HepG2 (cell line): Measurements from ENCODE around the gene BEAN1. TPM values are rescaled to one million over a fixed set of nuclear protein-coding genes. Genes with fewer than 3 reads are reported as not detected.

Experiments used
- ARNT ChIP-seq: fragments of 450-650 bp; IDR thresholded peaks from 2 replicates; pipeline ENCODE4 v1.6.1; 2017
- ARNTL ChIP-seq: sonication (generic); formaldehyde crosslinking; IDR thresholded peaks from 2 replicates; pipeline ENCODE4 v1.4.0; 2020; ENCODE audit warnings: mild to moderate bottlenecking, missing genetic modification reagents
- GPN1 ChIP-seq: sonication (generic); formaldehyde crosslinking; IDR thresholded peaks from 2 replicates; pipeline ENCODE4 v1.5.1; 2020; ENCODE audit warnings: missing genetic modification reagents, borderline replicate concordance
- HOXA5 ChIP-seq: sonication (generic); formaldehyde crosslinking; IDR thresholded peaks from 2 replicates; pipeline ENCODE4 v1.4.0; 2020; ENCODE audit warnings: missing genetic modification reagents
- HOXD1 ChIP-seq: sonication (generic); formaldehyde crosslinking; IDR thresholded peaks from 2 replicates; pipeline ENCODE4 v1.5.0; 2020; ENCODE audit warnings: missing genetic modification reagents
- JUNB ChIP-seq: sonication (generic); formaldehyde crosslinking; IDR thresholded peaks from 2 replicates; pipeline ENCODE4 v1.8.0; 2022; ENCODE audit warnings: missing genetic modification reagents, mild to moderate bottlenecking, borderline replicate concordance
- LCORL ChIP-seq, 2 experiments: fragments of 450-650 bp in 1 of 2; sonication (generic) in 1 of 2; formaldehyde crosslinking in 1 of 2; IDR thresholded peaks; 2 replicates each; pipeline versions ENCODE4 v1.5.0 to v1.6.1; 2017 to 2020; ENCODE audit warnings: antibody characterized with exemption in 1 of 2, missing genetic modification reagents in 1 of 2
- MXI1 ChIP-seq: IDR thresholded peaks from 3 replicates; pipeline ENCODE4 v1.6.1; 2012; ENCODE audit warnings: low read depth, low read length, inconsistent platforms, borderline replicate concordance
- MYNN ChIP-seq: sonication (generic); formaldehyde crosslinking; IDR thresholded peaks from 2 replicates; pipeline ENCODE4 v1.4.0; 2020; ENCODE audit warnings: mild to moderate bottlenecking, low read depth, missing genetic modification reagents
- NR2F2 ChIP-seq: IDR thresholded peaks from 2 replicates; pipeline ENCODE4 v1.6.1; 2012; ENCODE audit warnings: low read depth, inconsistent platforms, borderline replicate concordance
- POGZ ChIP-seq: sonication (generic); formaldehyde crosslinking; IDR thresholded peaks from 2 replicates; pipeline ENCODE4 v1.4.0; 2020; ENCODE audit warnings: mild to moderate bottlenecking, missing genetic modification reagents
- RFX3 ChIP-seq: IDR thresholded peaks from 2 replicates; pipeline ENCODE4 v1.6.1; 2016; ENCODE audit warnings: missing biosample characterization, missing genetic modification reagents
- ZNF160 ChIP-seq: sonication (generic); formaldehyde crosslinking; IDR thresholded peaks from 2 replicates; pipeline ENCODE4 v1.8.0; 2022; ENCODE audit warnings: mild to moderate bottlenecking, inconsistent platforms, missing genetic modification reagents
- ZNF431 ChIP-seq: sonication (generic); formaldehyde crosslinking; IDR thresholded peaks from 2 replicates; pipeline ENCODE4 v1.9.0; 2022; ENCODE audit warnings: missing genetic modification reagents, low read depth, mild to moderate bottlenecking, borderline replicate concordance
- ZNF549 ChIP-seq: sonication (generic); formaldehyde crosslinking; IDR thresholded peaks from 2 replicates; pipeline ENCODE4 v1.5.0; 2020; ENCODE audit warnings: missing genetic modification reagents
- ZNF589 ChIP-seq: sonication (generic); formaldehyde crosslinking; conservative IDR thresholded peaks from 2 replicates; pipeline ENCODE4 v1.8.0; 2022; ENCODE audit warnings: mild to moderate bottlenecking, moderate library complexity, missing genetic modification reagents
- ZNF790 ChIP-seq: sonication (generic); formaldehyde crosslinking; IDR thresholded peaks from 2 replicates; pipeline ENCODE4 v1.8.0; 2022; ENCODE audit warnings: missing genetic modification reagents, mild to moderate bottlenecking, borderline replicate concordance
- ZNF879 ChIP-seq: sonication (generic); formaldehyde crosslinking; IDR thresholded peaks from 2 replicates; pipeline ENCODE4 v1.8.1; 2023; ENCODE audit warnings: missing genetic modification reagents
- ZSCAN29 ChIP-seq: sonication (generic); formaldehyde crosslinking; conservative IDR thresholded peaks from 2 replicates; pipeline ENCODE4 v1.4.0; 2020; ENCODE audit warnings: mild to moderate bottlenecking, missing genetic modification reagents
- polyA plus RNA-seq, 8 experiments: library from polyadenylated mRNA; depleted of rRNA in 3 of 8; stranded (reverse) in 7 of 8; unstranded in 1 of 8; fragments of >200 nt; fragmentation: Illumina TruSeq in 4 of 8; extraction: Trizol in 4 of 8; gene quantifications; 2 replicates each; pipeline versions ENCODE4 v1.2.1 to v1.2.3, GENCODE V29; 2011 to 2016; ENCODE audit warnings: low read depth in 4 of 8, missing spikeins in 1 of 8, mixed read lengths in 1 of 8; ENCODE audit not compliant: insufficient read depth in 1 of 8
- total RNA-seq, 5 experiments: library from RNA; depleted of rRNA; stranded (reverse); fragments of >200 nt; fragmentation: Illumina TruSeq; extraction: Trizol; gene quantifications; 2 replicates each; pipeline ENCODE4 v1.2.3, GENCODE V29; 2016; ENCODE audit warnings: low read depth in 1 of 5
- TF ChIP-seq, protein P1 (sequence below): sonication (generic); formaldehyde crosslinking; IDR thresholded peaks from 2 replicates; pipeline ENCODE4 v1.4.0; 2020; ENCODE audit warnings: missing genetic modification reagents, borderline replicate concordance
- TF ChIP-seq, protein P2 (sequence below): sonication (generic); formaldehyde crosslinking; IDR thresholded peaks from 2 replicates; pipeline ENCODE4 v1.8.1; 2023; ENCODE audit warnings: missing genetic modification reagents, mild to moderate bottlenecking, borderline replicate concordance
- TF ChIP-seq, protein P3 (sequence below): sonication (generic); formaldehyde crosslinking; IDR thresholded peaks from 2 replicates; pipeline ENCODE4 v1.5.0; 2020; ENCODE audit warnings: missing genetic modification reagents, mild to moderate bottlenecking, borderline replicate concordance
- TF ChIP-seq, protein P4 (sequence below): sonication (generic); formaldehyde crosslinking; IDR thresholded peaks from 2 replicates; pipeline ENCODE4 v1.8.0; 2022; ENCODE audit warnings: mild to moderate bottlenecking, missing genetic modification reagents
- TF ChIP-seq, protein P5 (sequence below): sonication (generic); formaldehyde crosslinking; IDR thresholded peaks from 2 replicates; pipeline ENCODE4 v1.4.0; 2020; ENCODE audit warnings: missing genetic modification reagents

The BEAN1 gene
- total and polyA plus RNA-seq, 2 of the 13 experiments (the other 11 are each of a cell fraction or from before 2014, with no cell fraction given): 0.53 to 1.4 TPM

DNA sequence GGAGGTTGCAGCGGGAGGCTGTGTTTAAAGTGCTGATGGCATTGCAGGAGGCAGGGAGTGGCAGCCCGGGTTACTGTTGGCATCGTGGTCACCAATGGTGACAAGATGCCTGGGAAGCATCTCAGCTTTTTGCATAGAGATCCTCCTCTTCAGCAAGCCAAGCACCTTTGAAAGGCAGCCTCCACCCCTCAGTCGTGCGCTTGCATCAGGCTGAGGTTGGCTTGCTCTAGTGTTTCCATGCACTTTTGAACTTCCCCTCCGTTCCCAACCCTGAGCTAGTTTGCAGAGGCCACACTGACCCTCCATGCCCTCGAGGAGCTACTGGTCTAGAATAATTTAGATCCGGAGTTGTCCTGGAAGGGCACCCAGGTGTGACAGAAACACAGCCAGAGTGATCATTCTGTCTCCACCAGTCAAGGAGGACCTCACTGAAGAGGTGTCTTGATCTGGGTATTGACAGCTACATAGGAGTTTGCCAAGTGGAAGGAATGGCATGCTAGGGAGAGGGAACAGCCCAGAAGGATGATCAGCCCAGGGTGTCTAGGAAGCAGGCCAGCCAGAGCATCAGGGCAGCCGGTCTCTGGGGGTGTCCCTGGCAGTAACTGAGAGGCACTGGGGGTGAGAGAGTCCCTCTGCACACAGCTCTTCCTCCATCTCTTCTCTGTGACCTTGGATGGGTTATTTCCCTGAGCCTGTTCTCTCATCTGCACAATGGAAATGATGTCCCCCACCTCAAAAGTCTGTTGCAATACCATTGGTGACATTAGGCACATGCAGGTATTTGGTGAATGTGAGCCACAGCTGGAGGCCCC, 7.7 kb downstream of the BEAN1 start (continued):
- TF ChIP-seq LCORL (IDR thresholded peaks at IDR 0.05) (no peak), LCORL (CRISPR knock-in tag; IDR thresholded peaks at IDR 0.05) (peak; percentile 67; the same call in 1 of the 2 replicates), ZNF431 (CRISPR knock-in tag) (no peak), RFX3 (CRISPR knock-in tag) (no peak), ARNTL (CRISPR knock-in tag) (no peak), GPN1 (CRISPR knock-in tag) (no peak), HOXD1 (CRISPR knock-in tag) (no peak), ZSCAN29 (CRISPR knock-in tag) (0 out of 2 replicates have a peak, but pooled peaks have one; percentile 58), POGZ (no peak), MXI1 (no peak), NR2F2 (0 out of 2 replicates have a peak, but pooled peaks have one; percentile 38), ZNF549 (CRISPR knock-in tag) (no peak), ARNT (no peak), ZNF790 (CRISPR knock-in tag) (no peak), ZNF879 (no peak), ZNF589 (CRISPR knock-in tag) (no peak), HOXA5 (CRISPR knock-in tag) (no peak), MYNN (CRISPR knock-in tag) (no peak), JUNB (CRISPR knock-in tag) (no peak), ZNF160 (CRISPR knock-in tag) (no peak)
- TF ChIP-seq, protein P1, sequence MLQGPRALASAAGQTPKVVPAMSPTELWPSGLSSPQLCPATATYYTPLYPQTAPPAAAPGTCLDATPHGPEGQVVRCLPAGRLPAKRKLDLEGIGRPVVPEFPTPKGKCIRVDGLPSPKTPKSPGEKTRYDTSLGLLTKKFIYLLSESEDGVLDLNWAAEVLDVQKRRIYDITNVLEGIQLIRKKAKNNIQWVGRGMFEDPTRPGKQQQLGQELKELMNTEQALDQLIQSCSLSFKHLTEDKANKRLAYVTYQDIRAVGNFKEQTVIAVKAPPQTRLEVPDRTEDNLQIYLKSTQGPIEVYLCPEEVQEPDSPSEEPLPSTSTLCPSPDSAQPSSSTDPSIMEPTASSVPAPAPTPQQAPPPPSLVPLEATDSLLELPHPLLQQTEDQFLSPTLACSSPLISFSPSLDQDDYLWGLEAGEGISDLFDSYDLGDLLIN (CRISPR knock-in tag): no peak
- TF ChIP-seq, protein P2, sequence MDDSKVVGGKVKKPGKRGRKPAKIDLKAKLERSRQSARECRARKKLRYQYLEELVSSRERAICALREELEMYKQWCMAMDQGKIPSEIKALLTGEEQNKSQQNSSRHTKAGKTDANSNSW (CRISPR knock-in tag): no peak
- TF ChIP-seq, protein P3, sequence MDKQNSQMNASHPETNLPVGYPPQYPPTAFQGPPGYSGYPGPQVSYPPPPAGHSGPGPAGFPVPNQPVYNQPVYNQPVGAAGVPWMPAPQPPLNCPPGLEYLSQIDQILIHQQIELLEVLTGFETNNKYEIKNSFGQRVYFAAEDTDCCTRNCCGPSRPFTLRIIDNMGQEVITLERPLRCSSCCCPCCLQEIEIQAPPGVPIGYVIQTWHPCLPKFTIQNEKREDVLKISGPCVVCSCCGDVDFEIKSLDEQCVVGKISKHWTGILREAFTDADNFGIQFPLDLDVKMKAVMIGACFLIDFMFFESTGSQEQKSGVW (CRISPR knock-in tag): no peak
- TF ChIP-seq, protein P4, sequence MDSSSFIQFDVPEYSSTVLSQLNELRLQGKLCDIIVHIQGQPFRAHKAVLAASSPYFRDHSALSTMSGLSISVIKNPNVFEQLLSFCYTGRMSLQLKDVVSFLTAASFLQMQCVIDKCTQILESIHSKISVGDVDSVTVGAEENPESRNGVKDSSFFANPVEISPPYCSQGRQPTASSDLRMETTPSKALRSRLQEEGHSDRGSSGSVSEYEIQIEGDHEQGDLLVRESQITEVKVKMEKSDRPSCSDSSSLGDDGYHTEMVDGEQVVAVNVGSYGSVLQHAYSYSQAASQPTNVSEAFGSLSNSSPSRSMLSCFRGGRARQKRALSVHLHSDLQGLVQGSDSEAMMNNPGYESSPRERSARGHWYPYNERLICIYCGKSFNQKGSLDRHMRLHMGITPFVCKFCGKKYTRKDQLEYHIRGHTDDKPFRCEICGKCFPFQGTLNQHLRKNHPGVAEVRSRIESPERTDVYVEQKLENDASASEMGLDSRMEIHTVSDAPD: peak; percentile 92
- TF ChIP-seq, protein P5, sequence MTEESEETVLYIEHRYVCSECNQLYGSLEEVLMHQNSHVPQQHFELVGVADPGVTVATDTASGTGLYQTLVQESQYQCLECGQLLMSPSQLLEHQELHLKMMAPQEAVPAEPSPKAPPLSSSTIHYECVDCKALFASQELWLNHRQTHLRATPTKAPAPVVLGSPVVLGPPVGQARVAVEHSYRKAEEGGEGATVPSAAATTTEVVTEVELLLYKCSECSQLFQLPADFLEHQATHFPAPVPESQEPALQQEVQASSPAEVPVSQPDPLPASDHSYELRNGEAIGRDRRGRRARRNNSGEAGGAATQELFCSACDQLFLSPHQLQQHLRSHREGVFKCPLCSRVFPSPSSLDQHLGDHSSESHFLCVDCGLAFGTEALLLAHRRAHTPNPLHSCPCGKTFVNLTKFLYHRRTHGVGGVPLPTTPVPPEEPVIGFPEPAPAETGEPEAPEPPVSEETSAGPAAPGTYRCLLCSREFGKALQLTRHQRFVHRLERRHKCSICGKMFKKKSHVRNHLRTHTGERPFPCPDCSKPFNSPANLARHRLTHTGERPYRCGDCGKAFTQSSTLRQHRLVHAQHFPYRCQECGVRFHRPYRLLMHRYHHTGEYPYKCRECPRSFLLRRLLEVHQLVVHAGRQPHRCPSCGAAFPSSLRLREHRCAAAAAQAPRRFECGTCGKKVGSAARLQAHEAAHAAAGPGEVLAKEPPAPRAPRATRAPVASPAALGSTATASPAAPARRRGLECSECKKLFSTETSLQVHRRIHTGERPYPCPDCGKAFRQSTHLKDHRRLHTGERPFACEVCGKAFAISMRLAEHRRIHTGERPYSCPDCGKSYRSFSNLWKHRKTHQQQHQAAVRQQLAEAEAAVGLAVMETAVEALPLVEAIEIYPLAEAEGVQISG (CRISPR knock-in tag): peak; percentile 23; the same call in 1 of the 2 replicates
